ENCODE results near the gene GDPD5.
A peak's percentile ranks its signal among the peaks of the same experiment; 100 is the strongest.
"Not testable (repeated sequence)": the region's sequence is repeated elsewhere in the genome, so short reads cannot be mapped to it uniquely, and the experiment has no call there.

Gene GDPD5

DNA sequence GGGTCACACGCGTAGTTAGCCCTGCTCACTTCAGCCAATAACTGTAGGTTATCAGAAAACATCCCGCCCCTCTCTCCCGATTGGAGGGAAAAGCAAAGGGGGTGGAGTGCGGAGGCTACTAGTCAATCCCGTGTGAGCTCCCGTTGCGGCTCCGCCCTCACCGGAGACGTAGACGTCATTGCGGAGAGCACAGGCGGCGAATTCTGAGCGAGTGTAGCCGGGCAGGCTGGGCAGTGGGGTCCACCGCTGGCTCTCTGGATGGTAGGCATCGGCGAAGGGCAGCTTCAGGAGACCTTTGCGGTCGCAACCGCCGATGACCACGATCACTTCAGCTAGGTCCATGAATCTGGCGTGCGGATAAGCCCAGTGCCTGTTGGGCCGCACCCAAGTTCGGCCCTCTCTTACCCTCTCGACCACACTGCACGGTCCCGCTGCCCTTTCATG, 97.4 kb downstream of the GDPD5 start:
- DNase-seq = no peak

DNA sequence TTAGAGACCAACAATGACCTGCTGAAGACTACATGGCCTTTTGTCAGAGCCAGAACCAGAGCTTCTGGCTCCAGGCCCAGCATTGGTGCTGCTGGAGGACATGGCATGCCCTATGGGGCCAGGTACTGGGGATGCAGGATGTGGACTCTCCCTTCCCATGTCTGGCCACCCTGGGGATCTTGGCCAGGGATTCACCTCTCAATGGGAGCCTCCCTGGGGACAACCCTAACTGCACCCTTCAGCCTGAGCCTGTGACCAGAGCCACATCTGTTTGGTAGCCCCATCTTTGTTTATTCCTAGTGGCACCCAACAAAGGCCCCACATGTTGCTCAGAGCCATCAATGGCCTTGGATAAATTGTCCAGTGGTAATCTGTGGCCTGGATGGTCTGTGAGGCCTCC, 98.6 kb downstream of the GDPD5 start:
- DNase-seq = no peak

DNA sequence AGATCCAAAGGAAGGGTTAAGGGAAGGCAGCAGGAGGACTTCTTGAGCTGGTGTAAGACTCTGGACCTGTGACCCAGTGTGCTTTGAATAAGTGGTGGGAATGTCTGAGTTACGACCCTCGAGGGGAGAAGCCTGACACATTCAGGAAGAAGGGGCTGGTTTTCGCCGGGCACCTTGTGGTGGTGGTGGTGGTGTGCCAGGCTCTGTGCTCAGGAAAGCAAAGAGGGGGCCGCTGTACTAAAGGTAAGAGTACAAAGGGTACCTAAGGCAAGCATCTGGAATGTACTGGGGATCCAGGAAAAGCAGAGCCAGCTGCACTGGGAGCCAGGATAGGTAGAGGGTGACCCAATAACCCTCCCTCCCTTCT, 99.0 kb downstream of the GDPD5 start:
- DNase-seq = no peak

DNA sequence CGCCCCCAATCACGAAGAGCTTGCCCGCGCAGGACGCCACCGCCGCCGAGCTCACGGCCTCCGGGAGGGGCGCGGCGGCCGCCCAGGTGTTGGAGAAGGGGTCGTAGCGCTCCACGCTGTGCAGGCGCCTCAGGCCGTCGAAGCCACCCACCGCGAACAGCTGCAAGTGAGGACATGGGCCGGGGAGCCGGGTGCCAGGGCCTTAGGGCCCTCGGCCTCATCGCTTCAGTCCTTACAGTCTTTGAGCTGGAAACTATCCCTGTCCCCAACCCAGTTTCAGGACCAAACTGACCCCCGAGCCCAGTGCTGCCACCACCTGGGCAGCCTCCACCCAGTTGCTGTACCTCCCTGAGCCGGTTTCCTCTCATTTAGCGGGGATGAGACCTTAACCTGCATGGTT, 100.3 kb downstream of the GDPD5 start:
- no peak for DNase-seq

DNA sequence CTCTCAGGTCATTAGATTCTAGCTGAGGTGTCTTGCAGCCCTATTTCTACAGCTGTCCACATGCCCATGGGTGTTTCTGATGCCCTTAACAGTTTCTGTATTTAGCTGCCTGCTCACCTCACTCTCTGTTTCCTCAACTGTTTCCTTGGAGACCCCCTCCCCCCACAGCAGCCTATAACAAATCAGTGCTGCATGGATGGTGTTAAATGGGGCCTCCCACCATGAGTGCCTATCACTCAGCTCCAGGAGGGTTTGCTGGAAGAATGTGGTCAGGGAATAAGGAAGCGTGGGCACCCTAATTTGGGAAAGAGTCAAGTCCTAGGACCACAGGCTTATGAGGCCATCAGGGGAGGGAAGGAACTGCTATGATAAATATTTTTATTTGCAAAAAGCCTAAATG, 101.3 kb downstream of the GDPD5 start:
- DNase-seq = no peak

DNA sequence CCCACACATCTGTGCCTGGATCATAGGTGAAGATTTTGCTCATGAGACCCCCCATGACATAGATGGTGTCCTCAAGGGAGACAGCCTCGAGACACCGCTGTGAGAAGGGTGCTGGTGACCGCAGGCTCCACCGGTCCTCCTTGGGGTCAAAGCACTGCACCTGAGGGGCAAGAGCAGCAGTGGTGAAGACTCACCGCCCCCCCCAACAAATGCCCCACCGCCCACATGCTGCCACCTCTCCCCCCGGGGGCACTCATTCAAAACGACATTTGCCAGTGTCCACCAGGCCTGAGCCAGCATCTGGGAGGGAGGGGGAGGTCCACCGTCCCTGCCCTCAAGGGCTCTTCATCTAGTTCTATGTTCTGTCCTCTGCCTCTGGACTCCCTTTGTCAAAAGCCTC, 102.0 kb downstream of the GDPD5 start:
- DNase-seq = no peak

DNA sequence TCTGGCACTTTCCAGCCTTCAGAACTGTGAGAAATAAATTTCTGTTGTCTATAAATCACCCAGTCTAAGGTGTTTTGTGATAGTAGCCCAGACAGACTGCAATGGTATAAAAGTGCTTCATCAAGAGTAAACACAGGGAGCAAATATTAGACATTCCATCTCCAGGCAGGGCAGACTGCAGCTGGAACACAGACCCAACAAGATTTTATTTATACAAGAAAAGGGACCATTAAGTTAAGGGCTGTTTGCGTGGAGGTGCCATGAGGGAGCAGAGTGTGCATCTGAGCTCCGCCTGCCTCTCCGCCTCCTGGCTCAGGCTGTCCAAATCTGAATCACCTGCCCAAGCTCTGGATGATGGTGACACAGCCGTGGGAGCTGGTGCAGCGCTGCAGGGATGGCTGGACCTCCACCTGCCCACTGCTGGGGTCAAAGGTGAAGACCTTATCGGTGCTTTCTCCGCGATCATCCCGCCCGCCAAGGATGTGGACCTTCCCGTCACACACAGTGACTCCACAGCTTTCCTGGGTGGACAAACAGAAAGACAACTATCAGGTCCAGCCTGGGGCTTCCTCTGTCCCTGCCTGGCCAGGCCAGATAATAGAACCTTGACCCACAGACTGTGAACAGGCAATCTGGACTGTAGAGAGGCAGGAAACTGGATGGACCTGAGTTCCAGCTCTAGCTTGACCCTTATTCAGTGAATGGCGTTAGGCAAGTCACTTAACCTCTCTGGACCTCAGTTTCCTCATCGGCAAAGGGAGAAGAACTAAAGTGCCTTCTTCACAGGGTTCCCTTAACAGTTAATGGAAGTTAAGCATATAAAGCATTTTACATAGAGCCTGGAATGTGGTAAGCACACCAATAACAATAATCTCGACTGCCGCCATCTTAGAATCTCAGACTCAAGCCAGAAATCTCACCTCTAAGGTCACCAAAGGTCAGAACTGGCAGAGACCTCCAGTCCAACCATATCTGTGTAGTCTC, 103.2 kb downstream of the GDPD5 start:
- DNase-seq = no peak

DNA sequence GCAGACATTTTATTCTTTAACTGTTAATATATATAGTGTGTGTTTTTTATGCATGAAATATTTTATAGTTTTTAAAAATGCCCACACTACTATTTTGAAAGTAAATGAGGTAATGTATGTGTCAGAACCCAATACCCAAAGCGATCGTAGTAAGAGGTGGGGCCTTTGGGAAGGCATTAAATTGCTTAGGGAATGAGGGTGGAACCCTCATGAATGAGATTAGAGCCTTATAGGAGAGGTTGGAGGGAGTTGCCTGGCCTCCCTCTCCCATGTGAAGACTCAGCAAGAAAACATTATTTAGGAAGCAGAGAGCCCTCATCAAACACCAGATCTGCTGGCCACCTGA, 103.9 kb downstream of the GDPD5 start:
- DNase-seq = no peak

DNA sequence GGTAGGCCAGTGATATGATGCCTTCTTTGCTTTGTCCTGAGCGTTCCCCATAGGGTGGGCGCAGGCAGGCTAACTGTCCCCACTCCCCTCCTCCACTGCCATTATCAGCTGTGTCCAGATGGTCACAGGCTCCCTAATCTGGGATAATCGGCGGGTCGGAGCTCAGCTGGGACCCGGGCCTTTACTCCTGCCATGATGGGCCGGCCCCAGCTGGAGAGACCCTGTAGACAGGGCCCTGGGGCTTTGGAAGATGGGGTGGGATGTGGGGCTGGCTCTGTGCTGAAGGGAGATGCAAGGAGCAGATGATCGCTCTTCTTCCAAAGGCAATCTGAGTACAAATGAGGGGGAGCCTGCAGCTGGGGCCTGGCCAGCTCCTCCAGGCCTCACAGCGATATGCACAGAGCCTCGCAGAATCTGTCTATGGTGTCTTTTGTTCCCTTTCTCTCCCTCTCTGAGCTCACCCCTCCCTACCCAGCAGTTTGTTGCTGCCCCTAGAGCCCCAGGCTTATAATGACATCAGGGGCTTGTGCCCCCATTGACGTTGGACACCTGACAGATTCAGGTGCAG, 104.6 kb downstream of the GDPD5 start:
- DNase-seq = no peak

DNA sequence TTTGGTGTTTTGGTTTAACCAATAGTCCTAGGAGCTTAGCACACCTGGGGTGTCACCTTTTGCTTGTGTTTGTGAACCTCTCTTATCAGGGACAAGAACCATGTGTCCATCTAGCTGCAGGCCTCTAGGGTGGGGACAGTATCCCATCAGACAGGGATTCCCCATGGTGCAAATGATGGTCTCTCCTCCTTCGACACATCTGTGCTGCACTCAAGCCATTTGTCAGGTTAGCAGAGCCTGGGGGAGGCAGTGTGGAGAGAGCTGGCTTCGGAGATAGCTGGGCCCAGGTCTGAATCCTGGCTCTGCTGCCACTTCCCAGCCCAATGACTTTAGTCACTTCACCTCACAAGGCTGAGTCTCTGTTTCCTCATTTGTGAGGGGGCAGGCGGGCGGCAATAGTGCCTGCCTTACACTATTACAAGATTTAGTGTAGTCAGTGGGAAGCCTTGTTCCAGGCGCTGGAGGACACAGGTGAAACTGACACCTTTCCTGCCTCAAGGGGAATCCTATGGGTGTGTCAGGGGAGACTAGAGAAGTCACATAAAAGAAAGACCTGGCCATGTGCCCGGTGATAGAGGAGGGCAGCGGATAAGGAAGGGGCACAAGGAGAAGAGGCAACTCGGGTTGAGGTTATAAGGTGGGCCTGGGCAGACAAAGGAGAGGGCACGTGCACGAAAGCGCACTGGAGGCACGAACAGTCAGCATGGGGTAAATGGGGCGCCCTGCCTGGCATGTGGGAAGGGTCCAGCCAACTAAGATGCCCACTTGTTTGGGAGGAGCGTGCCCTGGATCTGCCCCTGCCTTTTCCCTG, 105.3 kb downstream of the GDPD5 start:
- DNase-seq = no peak

DNA sequence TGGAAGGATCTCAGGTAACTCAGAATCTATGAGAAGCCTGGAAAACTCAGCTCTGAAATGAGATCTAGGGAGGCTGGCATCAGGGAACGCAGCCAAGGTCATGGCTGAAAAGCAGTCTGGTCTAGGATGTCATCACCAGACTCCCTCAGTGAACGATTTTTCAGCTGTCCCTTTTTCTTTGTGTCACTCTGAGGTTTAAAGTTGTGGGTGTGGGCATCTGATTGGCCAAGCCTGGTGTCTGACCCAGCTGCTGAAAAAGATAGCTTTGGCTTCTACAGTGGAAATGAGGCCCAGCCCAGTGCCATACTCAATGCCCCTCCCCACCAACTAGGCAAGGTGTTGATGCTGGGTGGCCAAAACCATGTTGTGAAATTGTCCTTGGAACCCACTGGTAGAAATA, 111.9 kb downstream of the GDPD5 start:
- no peak for DNase-seq

DNA sequence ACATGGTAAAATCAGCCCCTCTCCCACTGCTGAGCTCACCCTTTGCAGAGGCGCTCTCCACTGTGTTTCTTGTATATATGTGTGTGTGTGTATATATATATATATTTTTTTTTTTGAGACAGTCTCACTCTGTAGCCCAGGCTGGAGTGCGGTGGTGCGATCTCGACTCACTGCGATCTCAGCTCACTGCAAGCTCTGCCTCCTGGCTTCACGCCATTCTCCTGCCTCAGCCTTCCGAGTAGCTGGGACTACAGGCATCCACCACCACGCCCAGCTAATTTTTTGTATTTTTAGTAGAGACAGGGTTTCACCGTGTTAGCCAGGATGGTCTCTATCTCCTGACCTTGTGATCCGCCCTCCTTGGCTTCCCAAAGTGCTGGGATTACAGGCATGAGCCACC, 112.6 kb downstream of the GDPD5 start:
- not testable (repeated sequence) for DNase-seq

DNA sequence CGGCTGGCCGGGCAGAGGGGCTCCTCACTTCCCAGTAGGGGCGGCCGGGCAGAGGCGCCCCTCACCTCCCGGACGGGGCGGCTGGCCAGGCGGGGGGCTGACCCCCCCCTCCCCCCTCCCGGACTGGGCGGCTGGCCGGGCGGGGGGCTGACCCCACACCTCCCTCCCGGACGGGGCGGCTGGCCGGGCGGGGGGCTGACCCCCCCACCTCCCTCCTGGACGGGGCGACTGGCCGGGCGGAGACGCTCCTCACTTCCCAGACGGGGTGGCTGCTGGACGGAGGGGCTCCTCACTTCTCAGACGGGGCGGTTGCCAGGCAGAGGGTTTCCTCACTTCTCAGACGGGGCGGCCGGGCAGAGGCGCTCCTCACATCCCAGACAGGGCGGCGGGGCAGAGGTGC, 115.8 kb downstream of the GDPD5 start:
- not testable (repeated sequence) for DNase-seq

DNA sequence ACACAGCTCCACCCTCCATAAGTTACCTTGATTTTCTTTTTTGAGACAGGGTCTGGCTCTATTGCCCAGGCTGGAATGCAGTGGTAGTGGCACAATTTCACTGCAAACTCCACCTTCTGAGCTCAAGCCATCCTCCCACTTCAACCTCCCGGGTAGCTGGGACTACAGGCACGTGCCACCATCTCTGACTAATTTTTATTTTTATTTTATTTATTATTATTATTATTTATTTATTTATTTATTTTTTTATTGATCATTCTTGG, 116.9 kb downstream of the GDPD5 start:
- DNase-seq = no peak

DNA sequence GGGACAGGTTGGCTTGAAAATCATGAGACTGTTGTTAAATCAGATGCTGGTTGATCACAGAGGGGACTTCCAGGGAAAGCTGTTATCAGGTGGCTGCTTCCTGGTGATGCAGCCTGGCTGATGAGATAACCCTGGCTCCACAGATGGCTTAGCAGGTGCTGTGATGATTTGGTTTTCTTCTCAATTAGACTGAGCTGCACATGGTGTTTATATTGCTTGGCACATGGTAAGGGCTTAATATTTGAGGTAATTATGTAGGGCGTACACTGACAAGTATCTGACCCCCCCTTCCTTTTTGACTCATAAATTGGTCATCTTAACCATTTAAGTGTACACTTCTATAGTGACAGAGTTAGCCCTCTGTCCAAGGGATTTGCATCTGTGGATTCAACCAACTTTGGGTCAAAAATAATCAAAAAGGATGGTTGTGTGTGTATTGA, 119.4 kb downstream of the GDPD5 start:
- no peak for DNase-seq

DNA sequence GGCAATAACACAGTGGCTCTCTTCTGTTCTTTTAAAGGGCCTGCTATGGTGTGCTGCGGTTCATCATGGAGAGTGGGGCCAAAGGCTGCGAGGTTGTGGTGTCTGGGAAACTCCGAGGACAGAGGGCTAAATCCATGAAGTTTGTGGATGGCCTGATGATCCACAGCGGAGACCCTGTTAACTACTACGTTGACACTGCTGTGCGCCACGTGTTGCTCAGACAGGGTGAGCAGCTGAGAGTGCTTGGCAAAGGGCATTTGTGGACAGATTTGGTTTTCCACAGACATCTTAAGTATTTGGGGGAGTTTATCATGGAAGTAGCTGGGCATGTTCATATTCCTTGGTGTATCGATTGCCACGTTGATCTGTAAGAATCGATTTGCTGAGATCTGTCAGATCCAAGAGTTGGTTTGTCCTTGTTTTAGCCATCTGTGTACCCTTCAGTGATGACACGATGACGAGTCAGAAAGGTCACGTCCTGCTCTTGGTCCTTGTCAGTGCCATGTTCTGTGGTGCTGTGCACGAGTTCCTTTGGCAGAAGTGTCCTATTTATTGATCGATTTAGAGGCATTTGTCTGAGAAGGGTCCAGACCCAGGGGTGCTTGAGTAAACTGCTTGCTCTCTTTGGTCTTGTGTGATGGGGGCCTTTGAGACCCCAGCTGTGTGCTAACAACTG, 121.6 kb downstream of the GDPD5 start:
- no peak for DNase-seq

DNA sequence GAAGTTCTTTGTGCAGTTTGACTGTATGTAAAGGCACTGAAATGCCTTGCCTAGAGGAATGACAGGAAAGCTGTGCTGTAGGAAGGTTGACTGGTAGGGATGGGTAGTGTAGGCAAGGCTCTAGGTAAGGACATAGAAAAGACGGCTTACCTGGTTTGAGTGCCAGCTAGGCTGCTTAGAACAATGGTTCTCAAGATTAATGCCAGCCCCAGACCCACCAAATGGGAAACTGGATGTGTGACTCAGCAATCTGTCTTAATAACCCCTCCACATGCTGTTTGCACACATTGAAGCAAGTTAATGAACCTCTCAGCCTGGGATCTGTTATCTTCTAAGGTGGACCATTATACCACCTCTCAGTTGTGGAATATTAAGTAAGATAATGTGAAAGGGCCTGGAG, 122.7 kb downstream of the GDPD5 start:
- no peak for DNase-seq

DNA sequence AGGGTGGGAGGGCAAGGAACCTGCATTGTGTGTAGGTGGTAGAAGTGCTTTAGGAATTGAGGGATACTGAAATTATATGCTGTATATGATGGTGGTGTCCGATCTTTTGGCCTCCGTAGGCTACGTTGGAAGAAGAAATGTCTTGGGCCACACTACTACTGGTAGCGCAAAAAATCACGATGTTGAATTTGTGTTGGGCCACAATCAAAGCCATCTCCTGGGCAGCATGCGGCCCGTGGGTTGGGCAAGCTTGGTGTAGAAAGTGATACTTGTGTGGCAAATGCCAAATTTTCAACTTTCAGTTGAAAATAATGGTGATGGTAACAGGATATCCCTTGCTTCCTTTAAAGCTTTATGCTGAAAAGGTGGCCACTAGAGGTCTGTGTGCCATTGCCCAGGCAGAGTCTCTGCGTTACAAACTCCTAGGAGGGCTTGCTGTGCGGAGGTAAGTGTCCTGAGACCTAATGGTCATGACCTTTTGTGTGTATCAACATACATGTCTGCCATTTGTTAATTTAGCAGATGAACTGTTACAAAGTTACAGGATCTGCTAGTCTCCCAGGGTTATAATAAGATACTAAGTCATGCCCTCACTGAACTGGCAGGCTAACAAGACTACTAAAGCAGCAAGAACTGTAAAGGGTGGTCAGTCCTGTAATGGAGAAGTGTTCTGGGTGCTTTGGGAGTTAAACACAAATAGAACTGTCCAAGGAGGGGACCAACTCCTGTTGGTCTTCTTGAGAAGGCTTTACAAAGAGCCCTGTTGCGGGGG, 123.6 kb downstream of the GDPD5 start:
- no peak for DNase-seq

DNA sequence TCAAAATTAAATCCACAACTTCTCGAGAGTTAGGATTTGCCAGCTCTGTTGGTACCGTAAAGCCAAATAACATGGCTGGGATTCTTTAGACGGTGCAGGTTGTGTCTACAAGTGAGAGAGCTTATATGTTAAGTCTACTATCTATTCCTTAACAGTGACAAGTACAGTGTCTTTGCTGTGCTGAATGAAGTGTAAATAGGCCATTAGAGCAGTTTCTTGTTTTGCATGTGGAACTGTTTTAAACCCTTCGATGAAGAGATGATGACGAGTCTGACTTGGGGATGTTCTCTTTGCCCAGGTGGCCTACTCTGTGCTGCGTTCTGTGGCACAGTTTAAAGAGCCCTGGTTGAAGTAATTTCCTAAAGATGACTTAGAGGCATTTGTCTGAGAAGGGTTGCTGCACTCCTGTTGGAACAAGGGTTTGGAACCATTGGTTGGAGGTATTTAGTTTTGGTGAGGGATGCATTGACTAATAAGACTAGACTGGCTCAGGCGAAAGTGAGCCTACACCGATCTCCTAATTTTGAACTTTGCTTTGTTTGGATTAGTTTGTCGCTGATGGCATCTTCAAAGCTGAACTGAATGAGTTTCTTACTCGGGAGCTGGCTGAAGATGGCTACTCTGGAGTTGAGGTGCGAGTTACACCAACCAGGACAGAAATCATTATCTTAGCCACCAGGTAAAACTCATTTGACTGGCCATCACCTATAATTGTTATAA, 125.4 kb downstream of the GDPD5 start:
- DNase-seq = no peak

DNA sequence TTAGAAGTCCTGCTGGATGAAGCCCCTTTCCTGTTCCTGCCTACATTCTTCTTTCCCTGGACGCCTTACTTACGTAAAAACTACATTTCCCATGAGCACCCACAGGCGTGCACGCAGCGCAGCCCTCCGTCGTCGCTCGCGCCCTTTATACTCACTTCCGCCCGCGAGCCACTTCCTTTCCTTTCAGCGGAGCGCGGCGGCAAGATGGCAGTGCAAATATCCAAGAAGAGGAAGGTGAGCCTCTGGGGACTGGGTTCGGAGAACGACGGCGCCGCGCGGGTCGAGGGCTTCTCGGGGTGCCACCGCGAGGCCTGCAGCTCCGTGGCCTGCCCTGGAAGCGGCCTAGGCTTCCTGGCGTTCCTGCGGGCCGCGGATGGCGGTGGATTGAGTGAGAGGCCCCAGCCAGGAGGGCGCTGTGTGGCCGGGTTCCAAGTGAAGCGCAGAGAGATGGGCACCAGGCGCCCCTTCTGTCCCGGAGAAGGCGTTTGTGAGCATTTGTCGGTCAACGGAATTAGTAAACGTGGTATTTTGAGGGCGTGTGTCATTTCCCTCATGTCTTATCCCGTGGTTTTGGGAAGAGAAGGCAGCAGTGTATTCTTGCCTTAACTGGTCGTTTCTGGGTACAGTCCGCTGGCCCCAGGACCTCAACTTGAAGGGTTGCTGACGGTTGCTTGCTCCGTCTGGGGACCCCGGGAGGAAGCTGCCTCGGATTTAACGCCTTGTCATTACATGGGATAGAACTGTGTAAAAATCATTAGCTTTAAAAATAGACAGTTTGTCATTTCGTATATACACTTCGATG, 126.2 kb downstream of the GDPD5 start, which contains the start of gene RPS3:
TSS of gene RPS3 (plus strand) at position 175 of the 802 bp plus-strand sequence. CDS start at position 205, 30 bp downstream.
- peak; percentile 66 for DNase-seq

DNA sequence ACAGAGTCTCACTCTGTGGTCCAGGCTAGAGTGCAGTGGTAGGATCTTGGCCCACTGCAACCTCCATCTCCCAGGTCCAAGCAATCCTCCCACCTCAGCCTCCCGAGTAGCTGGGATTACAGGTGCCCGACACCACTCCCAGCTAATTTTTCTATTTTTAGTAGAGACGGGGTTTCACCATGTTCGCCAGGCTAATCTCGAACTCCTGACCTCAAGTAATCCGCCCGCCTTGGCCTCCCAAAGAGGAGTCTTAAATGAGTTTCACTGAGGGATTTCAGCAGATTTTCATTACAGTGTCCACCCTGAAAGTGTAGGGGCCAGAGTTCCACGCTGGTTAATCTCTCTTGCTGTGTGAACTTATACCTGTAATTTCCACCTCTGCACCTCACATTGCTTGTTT, 126.8 kb downstream of the GDPD5 start:
- no peak for DNase-seq

All from activated gamma-delta T cell (primary cell).